ENCODE data around the gene PRELID3B.

DNA sequence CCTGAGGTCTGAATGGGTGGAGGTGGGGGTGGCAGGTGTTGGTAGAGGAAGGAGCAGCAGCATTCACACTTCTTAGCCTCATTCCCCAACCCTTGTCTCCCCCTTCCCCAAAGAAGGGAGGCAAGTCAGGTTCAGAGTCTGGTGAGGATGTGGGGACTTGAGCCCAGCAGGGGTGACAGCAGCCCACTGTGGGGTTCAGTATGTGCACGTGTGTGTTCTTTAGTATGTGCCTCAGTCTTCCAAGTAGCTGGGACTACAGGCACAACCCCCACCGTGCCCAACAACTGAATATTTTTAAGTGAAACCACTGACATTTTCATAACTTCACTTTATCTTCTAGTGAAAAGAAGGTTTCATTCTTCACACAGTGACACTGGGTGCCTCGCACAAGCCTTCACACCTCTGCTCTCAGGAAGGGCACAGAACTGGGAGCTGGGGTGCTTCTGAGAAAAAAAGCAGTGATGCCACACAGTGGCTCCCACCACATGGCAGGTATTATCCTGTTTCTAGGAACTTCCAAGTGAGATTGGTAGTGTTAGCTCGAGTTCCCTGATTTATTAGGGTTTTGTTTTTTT is 33.4 kb upstream of the PRELID3B start:
- TF ChIP-seq, protein P1, sequence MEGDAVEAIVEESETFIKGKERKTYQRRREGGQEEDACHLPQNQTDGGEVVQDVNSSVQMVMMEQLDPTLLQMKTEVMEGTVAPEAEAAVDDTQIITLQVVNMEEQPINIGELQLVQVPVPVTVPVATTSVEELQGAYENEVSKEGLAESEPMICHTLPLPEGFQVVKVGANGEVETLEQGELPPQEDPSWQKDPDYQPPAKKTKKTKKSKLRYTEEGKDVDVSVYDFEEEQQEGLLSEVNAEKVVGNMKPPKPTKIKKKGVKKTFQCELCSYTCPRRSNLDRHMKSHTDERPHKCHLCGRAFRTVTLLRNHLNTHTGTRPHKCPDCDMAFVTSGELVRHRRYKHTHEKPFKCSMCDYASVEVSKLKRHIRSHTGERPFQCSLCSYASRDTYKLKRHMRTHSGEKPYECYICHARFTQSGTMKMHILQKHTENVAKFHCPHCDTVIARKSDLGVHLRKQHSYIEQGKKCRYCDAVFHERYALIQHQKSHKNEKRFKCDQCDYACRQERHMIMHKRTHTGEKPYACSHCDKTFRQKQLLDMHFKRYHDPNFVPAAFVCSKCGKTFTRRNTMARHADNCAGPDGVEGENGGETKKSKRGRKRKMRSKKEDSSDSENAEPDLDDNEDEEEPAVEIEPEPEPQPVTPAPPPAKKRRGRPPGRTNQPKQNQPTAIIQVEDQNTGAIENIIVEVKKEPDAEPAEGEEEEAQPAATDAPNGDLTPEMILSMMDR (IDR thresholded peaks at IDR 0.05; ENCODE audit: insufficient read depth, low read length, poor library complexity, severe bottlenecking) = no peak
- no peak for TF ChIP-seq EZH2phosphoT487 (conservative IDR thresholded peaks at IDR 0.05; ENCODE audit: low read length)
